ENCODE data around the gene DPF3.

The DPF3 gene

GRCh38 chr14:72673179-72673578 lies 220.7 kb downstream of the DPF3 start:
- DNase-seq = no peak

GRCh38 chr14:72666610-72667009 lies 227.3 kb downstream of the DPF3 start:
- peak; percentile 65 for DNase-seq

- peak; percentile 93 for DNase-seq
Measured at GRCh38 chr14:72665259-72665658, 228.6 kb downstream of the DPF3 start.

GRCh38 chr14:72664651-72665050 lies 229.2 kb downstream of the DPF3 start:
- DNase-seq = no peak

- no peak for DNase-seq
Measured at GRCh38 chr14:72663956-72664650, 229.8 kb downstream of the DPF3 start.

- DNase-seq = no peak
Measured at GRCh38 chr14:72663076-72663487, 230.8 kb downstream of the DPF3 start.

- no peak for DNase-seq
Measured at GRCh38 chr14:72662214-72662613, 231.7 kb downstream of the DPF3 start.

GRCh38 chr14:72657214-72657921 lies 236.5 kb downstream of the DPF3 start:
- no peak for DNase-seq

GRCh38 chr14:72653026-72653425 lies 240.9 kb downstream of the DPF3 start:
- DNase-seq = no peak

GRCh38 chr14:72652179-72652578 lies 241.7 kb downstream of the DPF3 start:
- DNase-seq = no peak

- no peak for DNase-seq
Measured at GRCh38 chr14:72651714-72652113, 242.2 kb downstream of the DPF3 start.

GRCh38 chr14:72651081-72651480 lies 242.8 kb downstream of the DPF3 start:
- no peak for DNase-seq

- DNase-seq = no peak
Measured at GRCh38 chr14:72649603-72650227, 244.2 kb downstream of the DPF3 start.

- no peak for DNase-seq
Measured at GRCh38 chr14:72647782-72648181, 246.1 kb downstream of the DPF3 start.

- DNase-seq = peak; percentile 14
Measured at GRCh38 chr14:72646861-72647528, 246.9 kb downstream of the DPF3 start.

GRCh38 chr14:72645706-72646105 lies 248.2 kb downstream of the DPF3 start:
- no peak for DNase-seq

GRCh38 chr14:72644758-72645489 lies 249.0 kb downstream of the DPF3 start:
- no peak for DNase-seq

- no peak for DNase-seq
Measured at GRCh38 chr14:72644038-72644437, 249.9 kb downstream of the DPF3 start.

GRCh38 chr14:72643317-72643801 lies 250.5 kb downstream of the DPF3 start:
- peak; percentile 85 for DNase-seq

GRCh38 chr14:72640911-72641485 lies 252.9 kb downstream of the DPF3 start:
- no peak for DNase-seq

GRCh38 chr14:72638021-72638420 lies 255.9 kb downstream of the DPF3 start:
- DNase-seq = peak; percentile 81

GRCh38 chr14:72636871-72637270 lies 257.0 kb downstream of the DPF3 start:
- no peak for DNase-seq

All from amniotic stem cell (primary cell).